Stimulated activated memory B cell treated with anti-CD40 and anti-IgM and Interleukin-4, amounts not matched to agents 10 μg/mL and 1 μg/mL and 100 μg/mL, for 72 hours (primary cell): ENCODE data around the gene FAM89B.
A peak's percentile ranks its signal among the peaks of the same experiment; 100 is the strongest.
"Not testable (repeated sequence)": the region's sequence is repeated elsewhere in the genome, so short reads cannot be mapped to it uniquely, and the experiment has no call there.

Source experiments
- ATAC-seq: fragments of 150-1000 bp; cut with Tn5 transposase; 2 replicates; pipeline ENCODE4 v1.10.0; 2021
- H3K27ac Mint-ChIP-seq: one replicate; pipeline ENCODE4 v1.8.0; 2022; ENCODE audit warnings: mild to moderate bottlenecking, mixed read lengths
- H3K27me3 Mint-ChIP-seq: one replicate; pipeline ENCODE4 v1.8.0; 2022; ENCODE audit warnings: mixed read lengths
- H3K36me3 Mint-ChIP-seq: one replicate; pipeline ENCODE4 v1.8.0; 2022; ENCODE audit warnings: mixed read lengths
- H3K4me1 Mint-ChIP-seq: one replicate; pipeline ENCODE4 v1.8.0; 2022; ENCODE audit warnings: mixed read lengths
- H3K4me3 Mint-ChIP-seq: one replicate; pipeline ENCODE4 v1.8.0; 2022; ENCODE audit warnings: mild to moderate bottlenecking, moderate library complexity, mixed read lengths
- H3K9me3 Mint-ChIP-seq: one replicate; pipeline ENCODE4 v1.8.0; 2022; ENCODE audit warnings: mixed read lengths

FAM89B gene

DNA sequence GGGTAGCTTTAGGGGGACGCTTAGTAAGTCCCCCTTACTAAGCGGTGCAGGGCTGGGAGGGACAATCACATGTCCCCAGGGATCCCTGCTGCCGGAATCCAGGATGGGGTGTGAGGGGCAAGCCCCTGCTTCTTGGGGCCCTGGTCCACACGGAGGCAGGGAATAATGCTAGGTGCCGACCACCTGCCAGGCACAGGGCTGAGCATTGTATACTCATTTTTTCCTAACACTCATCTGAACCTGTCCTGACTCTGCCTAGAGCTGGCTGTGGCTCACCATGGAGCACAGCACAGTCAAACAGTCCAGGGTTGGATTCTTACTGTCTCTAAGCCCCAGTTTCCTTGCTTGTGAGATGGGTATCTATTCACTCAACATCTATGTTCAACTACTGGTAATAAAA lies 12.8 kb upstream of the FAM89B start:
- ATAC-seq: no peak
- Mint-ChIP-seq H3K4me1 (peaks cover 59% of the 10 kb centered on the region), H3K27me3 (no peaks in the 10 kb centered on the region), H3K9me3 (no peaks in the 10 kb centered on the region), H3K4me3 (no peak overlapping the region), H3K36me3 (no peaks in the 10 kb centered on the region), H3K27ac (peak overlapping the region; percentile 71)

DNA sequence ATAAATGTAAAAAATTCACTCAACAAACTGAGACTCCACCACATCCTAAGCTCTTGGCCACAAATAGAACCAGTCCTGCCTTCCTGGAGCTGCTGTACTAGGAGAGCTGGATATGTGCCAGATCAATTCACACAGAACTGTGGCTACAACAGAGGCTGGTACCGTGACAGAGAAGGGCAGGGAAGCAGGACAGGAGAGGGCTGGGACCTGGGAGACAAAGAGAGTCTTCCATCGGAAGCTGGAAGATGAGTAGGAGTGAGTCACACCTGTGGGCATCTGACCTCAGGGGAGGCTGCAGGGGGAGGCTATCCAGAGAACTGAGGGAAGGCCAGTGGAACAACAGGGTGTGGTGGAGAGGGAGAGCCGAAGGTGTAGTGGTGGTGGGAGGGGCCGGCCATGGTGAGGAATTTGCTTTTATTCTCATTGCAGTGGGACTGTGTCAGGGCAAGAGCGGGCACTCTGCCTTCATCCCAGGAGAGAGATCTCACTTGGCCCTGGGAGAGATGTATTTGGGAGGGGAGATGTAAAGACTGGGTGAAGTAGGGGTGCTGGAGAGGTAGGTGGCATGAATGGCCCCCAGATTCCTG lies 12.3 kb upstream of the FAM89B start:
- no peak overlapping the region for H3K4me3 Mint-ChIP-seq
- ATAC-seq: no peak
- peak overlapping the region; percentile 33 for H3K27ac Mint-ChIP-seq
- H3K9me3 Mint-ChIP-seq: no peaks in the 10 kb centered on the region
- H3K36me3 Mint-ChIP-seq: no peaks in the 10 kb centered on the region
- peaks cover 54% of the 10 kb centered on the region for H3K4me1 Mint-ChIP-seq
- H3K27me3 Mint-ChIP-seq: no peaks in the 10 kb centered on the region

DNA sequence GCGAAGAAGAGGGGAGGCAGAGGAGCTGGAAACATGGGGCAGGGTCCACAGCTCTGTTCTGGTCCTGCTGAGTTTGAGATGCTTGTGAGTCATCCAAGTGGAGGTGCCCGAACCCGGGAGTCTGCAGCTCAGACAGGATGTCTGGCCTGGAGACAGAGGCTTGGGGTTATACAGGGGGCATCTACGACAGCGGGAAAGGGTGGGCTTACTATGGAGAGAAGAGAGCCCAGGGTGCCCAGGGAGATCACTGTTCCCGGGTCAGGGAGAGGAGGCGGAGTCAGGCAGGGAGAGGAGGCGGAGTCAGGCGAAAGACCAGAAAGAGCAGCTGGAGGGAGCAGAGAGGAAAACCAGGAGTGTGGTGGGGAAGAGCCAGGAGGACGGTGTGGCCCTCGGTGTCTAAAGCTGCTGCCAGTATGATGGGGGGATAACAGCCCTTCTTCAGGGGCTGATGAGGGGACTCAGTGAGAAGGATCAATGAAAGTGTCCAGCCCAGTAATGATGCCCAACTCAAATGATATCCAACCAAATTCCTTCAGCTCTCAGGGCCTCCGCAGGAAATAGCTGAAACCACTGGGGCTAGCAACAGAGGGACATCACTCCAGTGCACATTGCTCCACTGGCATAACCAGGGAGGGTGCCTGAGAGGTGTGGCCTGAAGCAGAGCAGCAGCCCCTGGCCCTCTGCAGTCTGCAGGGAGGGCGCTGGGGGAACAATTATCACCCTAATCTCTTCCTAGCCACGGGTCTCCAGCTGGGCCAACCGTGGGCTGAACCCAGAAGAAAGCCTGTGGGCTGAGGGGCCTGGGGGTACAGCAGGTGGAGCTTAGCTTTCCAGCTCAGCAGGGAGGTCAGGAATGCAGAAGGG lies 11.6 kb upstream of the FAM89B start:
- Mint-ChIP-seq H3K27ac (peak overlapping the region; percentile 33), H3K36me3 (no peaks in the 10 kb centered on the region), H3K4me1 (peaks cover 54% of the 10 kb centered on the region), H3K4me3 (no peak overlapping the region), H3K27me3 (no peaks in the 10 kb centered on the region), H3K9me3 (no peaks in the 10 kb centered on the region)
- no peak for ATAC-seq

DNA sequence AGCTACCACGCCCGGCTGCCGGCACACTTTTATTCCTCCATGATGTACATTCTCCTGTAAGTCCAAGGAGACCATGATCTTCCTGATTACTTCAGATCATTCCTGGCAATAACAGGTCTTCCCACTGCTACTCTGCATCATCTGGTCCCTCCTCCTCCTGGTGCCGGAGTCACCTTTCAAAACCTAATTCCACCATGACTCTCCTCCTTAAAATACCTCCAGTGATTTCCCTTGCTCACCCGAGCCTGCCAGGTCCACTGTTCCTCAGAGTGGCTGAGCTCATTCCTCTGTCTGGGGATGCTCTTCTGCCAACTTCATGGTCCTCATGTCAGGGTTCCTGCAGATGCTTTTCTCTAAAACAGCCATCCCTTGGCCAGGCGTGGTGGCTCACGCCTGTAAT lies 10.3 kb upstream of the FAM89B start:
- H3K36me3 Mint-ChIP-seq: no peaks in the 10 kb centered on the region
- peaks cover 55% of the 10 kb centered on the region for H3K4me1 Mint-ChIP-seq

GRCh38 chr11:65562788-65563187 lies 9.6 kb upstream of the FAM89B start:
- Mint-ChIP-seq H3K27ac (peak overlapping the region; percentile 82), H3K36me3 (no peaks in the 10 kb centered on the region), H3K4me1 (peaks cover 52% of the 10 kb centered on the region)

More for the DNA sequence above, 10.3 kb upstream of the FAM89B start:
- H3K9me3 Mint-ChIP-seq: no peaks in the 10 kb centered on the region
- H3K27ac Mint-ChIP-seq: no peak overlapping the region
- ATAC-seq: no peak
- no peaks in the 10 kb centered on the region for H3K27me3 Mint-ChIP-seq
- H3K4me3 Mint-ChIP-seq: no peak overlapping the region

DNA sequence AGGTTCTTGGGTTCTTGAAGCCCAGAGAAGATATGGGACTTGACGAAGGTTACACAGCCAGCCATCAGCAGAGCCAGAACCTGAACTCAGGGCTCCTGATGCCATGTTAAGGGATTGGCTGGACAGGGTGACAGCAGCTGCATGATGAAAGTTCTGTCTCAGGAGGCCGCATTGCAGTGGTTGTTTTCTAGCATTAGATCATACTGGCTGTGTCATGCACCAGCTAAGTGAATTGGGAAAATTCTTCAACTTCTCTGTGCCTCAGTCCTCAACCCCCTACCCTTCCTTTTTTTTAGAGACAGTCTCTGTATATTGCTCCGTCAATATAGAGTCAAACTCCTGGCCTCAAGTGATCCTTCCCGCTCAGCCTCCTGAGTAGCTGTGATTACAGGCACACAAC lies 8.7 kb upstream of the FAM89B start:
- H3K4me1 Mint-ChIP-seq: peaks cover 60% of the 10 kb centered on the region
- no peak for ATAC-seq
- no peaks in the 10 kb centered on the region for H3K9me3 Mint-ChIP-seq
- H3K4me3 Mint-ChIP-seq: no peak overlapping the region
- H3K36me3 Mint-ChIP-seq: peaks cover 5% of the 10 kb centered on the region
- peak overlapping the region; percentile 82 for H3K27ac Mint-ChIP-seq
- no peaks in the 10 kb centered on the region for H3K27me3 Mint-ChIP-seq

More at GRCh38 chr11:65562788-65563187, 9.6 kb upstream of the FAM89B start:
- Mint-ChIP-seq H3K27me3 (no peaks in the 10 kb centered on the region), H3K9me3 (no peaks in the 10 kb centered on the region), H3K4me3 (no peak overlapping the region)
- ATAC-seq: no peak

- H3K36me3 Mint-ChIP-seq, H3K4me3 Mint-ChIP-seq, H3K9me3 Mint-ChIP-seq, ATAC-seq, H3K27me3 Mint-ChIP-seq: not testable (repeated sequence)
- peaks cover 55% of the 10 kb centered on the region for H3K4me1 Mint-ChIP-seq
- peak overlapping the region; percentile 77 for H3K27ac Mint-ChIP-seq
Measured at GRCh38 chr11:65564879-65565559, 7.3 kb upstream of the FAM89B start.

- Mint-ChIP-seq H3K9me3 (no peaks in the 10 kb centered on the region), H3K27me3 (no peaks in the 10 kb centered on the region)
Measured at GRCh38 chr11:65565624-65566453, 6.5 kb upstream of the FAM89B start.

DNA sequence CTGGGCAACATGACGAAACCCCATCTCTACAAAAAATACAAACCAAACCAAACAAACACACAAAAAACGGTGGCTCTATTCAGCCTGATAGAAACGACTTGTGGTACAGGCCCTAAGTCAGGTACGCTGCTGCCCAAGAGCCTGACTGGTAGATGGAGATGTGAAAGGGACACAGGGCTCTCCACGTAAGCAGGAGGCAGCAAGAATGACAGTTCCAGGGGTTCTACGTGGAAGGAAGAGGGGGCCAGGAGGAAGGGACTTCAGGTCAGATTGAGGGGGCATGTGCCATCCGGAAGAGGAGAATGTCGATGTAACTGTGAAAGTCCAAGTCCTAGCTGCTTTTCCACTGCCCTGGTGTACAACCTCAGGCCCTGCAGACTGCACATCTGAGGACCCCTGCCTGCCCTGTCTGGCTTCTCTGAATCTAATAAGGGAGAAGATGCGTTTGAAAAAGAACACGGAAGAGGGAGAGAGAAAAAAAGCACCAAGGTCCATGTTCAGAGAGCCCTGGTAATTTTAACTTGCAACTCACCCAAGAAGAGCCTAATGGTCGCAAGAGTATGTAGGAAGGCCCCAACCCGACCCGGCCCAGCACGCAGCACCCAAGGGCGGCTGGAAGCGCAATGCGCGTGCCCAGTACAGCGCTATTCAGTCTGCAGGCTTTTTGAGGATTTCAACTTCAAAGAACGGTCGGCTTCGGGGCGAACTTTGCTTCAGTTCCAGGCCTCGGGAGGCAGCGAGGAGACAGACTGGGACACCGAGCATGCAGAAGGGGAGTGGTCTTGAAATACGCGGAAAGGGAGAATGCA lies 3.0 kb upstream of the FAM89B start:
- H3K4me3 Mint-ChIP-seq: peak overlapping the region; percentile 92
- peak overlapping the region; percentile 98 for H3K27ac Mint-ChIP-seq
- H3K27me3 Mint-ChIP-seq: no peaks in the 10 kb centered on the region
- no peaks in the 10 kb centered on the region for H3K9me3 Mint-ChIP-seq
- peak; percentile 35 for ATAC-seq
- peaks cover 9% of the 10 kb centered on the region for H3K36me3 Mint-ChIP-seq
- H3K4me1 Mint-ChIP-seq: peaks cover 76% of the 10 kb centered on the region

More at GRCh38 chr11:65565624-65566453, 6.5 kb upstream of the FAM89B start:
- Mint-ChIP-seq H3K4me3 (no peak overlapping the region), H3K4me1 (peaks cover 54% of the 10 kb centered on the region), H3K27ac (peak overlapping the region; percentile 77), H3K36me3 (peaks cover 5% of the 10 kb centered on the region)
- ATAC-seq: no peak

DNA sequence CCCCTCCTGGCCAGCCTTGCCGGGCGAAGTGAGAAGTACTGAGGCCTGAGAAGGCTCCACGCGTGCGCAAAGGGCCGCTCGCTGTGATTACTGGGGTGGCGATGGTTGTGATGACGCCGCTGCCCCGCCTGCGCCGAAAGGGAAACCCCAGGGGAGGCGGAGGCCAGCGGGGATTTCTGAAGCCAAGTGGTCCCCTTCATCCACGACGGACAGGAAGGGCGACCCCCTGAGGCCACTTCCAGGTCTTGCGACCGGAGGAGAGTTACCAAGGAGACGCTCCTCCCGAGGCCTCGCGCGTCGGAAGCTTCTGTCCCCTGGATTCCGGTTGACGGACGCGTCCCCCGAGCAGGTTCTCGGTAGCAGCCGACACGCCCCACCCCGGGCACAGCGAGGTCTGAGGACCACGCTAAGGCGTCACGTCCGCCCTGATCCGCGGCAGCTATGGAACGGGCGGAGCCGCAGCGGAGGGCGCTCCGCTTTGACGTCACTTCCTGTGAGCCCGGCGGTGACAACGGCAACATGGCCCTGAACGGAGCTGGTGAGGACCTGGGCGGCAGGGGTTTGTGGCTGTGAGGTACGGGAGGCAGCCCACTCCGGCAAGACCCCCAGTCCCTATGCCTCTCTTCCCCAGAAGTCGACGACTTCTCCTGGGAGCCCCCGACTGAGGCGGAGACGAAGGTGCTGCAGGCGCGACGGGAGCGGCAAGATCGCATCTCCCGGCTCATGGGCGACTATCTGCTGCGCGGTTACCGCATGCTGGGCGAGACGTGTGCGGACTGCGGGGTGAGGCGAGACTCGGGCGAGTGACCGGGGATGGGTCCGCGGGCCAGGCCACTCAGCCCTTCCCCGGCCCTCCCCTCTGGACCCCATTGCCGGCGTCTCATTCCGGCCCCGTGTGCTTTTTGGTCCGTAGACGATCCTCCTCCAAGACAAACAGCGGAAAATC lies 2.1 kb upstream of the FAM89B start, which contains the start of gene ZNRD2:
Gene ZNRD2 (plus strand): TSS at position 505 of the 946 bp plus-strand sequence. CDS start 15 bp downstream, at position 520.
- H3K4me3 Mint-ChIP-seq: peak within 1 kb of the TSS; percentile 92
- H3K27me3 Mint-ChIP-seq: no peaks in the 10 kb centered on the region
- H3K9me3 Mint-ChIP-seq: no peaks in the 10 kb centered on the region
- peak; percentile 89 for ATAC-seq
- peaks cover 80% of the 10 kb centered on the region for H3K4me1 Mint-ChIP-seq
- H3K27ac Mint-ChIP-seq: peak within 1 kb of the TSS; percentile 98
- H3K36me3 Mint-ChIP-seq: peaks cover 9% of the 10 kb centered on the region

DNA sequence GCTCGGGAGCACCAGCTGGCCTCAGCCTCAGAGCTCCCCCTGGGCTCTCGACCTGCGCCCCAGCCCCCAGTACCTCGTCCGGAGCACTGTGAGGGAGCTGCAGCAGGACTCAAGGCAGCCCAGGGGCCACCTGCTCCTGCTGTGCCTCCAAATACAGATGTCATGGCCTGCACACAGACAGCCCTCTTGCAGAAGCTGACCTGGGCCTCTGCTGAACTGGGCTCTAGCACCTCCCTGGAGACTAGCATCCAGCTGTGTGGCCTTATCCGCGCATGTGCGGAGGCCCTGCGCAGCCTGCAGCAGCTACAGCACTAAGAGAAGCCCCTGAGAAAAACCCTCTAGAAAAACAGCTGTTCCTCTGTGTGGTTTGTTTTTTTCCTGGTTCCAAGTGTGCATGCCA lies 918 bp upstream of the FAM89B start:
- Mint-ChIP-seq H3K27ac (peak overlapping the region; percentile 98), H3K4me1 (peaks cover 71% of the 10 kb centered on the region), H3K36me3 (peaks cover 9% of the 10 kb centered on the region), H3K27me3 (no peaks in the 10 kb centered on the region), H3K4me3 (peak overlapping the region; percentile 92), H3K9me3 (no peaks in the 10 kb centered on the region)
- no peak for ATAC-seq

DNA sequence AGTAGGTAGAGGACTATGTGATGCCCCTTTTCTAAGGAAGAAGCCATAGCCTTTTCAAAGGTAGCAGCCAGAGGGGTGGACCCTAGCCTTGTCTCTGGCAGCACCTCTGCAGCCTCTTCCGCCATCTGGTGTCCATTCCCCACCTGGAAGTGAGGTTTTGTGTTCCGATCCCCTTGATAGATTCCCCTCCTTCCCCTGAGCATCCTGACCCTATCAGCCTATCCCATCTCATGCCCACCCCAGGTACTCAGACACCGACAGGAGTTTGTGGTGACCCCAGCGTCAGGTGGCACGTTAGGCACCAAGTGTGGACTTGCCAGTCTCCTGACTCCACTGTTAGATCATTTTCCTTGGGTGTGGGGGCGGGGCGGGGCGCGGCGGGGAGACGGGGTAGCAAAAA lies 398 bp upstream of the FAM89B start:
- Mint-ChIP-seq H3K36me3 (peaks cover 9% of the 10 kb centered on the region), H3K4me3 (peak overlapping the region; percentile 92), H3K9me3 (no peaks in the 10 kb centered on the region), H3K27ac (peak overlapping the region; percentile 55), H3K4me1 (peaks cover 71% of the 10 kb centered on the region), H3K27me3 (no peaks in the 10 kb centered on the region)
- no peak for ATAC-seq

DNA sequence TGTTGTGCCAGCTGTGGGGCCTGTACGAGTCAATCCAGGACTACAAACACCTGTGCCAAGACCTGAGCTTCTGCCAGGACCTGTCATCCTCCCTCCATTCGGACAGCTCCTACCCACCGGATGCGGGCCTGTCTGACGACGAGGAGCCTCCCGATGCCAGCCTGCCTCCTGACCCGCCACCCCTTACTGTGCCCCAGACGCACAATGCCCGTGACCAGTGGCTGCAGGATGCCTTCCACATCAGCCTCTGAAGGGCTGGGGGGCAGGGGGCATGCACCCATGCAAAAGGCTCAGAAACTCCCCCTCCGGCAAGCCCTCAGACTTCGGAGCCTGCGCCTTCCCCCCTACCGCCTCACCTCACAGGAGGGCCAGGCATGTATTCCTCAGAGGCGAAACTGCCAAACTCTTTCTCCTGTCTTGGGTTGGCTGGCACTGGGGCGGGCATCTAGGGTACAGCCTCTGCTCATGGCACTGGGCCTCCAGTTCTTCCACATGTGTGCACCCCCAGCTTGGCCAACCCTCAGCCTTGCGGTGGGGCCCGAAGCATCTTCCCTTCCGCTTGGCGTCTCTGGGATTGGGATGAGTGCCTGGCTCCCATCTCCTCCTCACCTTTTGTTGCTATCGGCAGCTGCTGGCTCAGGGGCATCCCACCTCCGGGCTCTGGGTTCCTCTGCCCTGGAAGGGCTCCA lies 1.2 kb downstream of the FAM89B start:
- Mint-ChIP-seq H3K4me1 (peaks cover 74% of the 10 kb centered on the region), H3K36me3 (peaks cover 9% of the 10 kb centered on the region)

More for the DNA sequence above, 1.2 kb downstream of the FAM89B start:
- peak overlapping the region; percentile 90 for H3K4me3 Mint-ChIP-seq
- H3K27ac Mint-ChIP-seq: peak overlapping the region; percentile 69
- no peak for ATAC-seq
- no peaks in the 10 kb centered on the region for H3K9me3 Mint-ChIP-seq
- H3K27me3 Mint-ChIP-seq: no peaks in the 10 kb centered on the region
